H4 (cell line): ENCODE measurements around the gene HDAC7. TPM values are rescaled to one million over a fixed set of nuclear protein-coding genes. Genes with fewer than 3 reads are reported as not detected.
A peak's percentile ranks its signal among the peaks of the same experiment; 100 is the strongest.
"Not testable (repeated sequence)": the region's sequence is repeated elsewhere in the genome, so short reads cannot be mapped to it uniquely, and the experiment has no call there.

ENCODE experiments used
- DNase-seq: peaks from one replicate; pipeline ENCODE4 v3.0.0-alpha.2; 2015; ENCODE audit warnings: low spot score
- total RNA-seq: library from RNA; depleted of rRNA; stranded (reverse); fragments of >200 nt; shearing (Covaris generic); gene quantifications from 2 replicates; pipeline ENCODE4 v1.2.3, GENCODE V29; 2014

The HDAC7 gene
- total RNA-seq, 1 experiment from 2014 or later, result 13.7 TPM

- no peak for DNase-seq
Measured at GRCh38 chr12:47849261-47849660, 29.6 kb upstream of the HDAC7 start.

GRCh38 chr12:47848853-47849252 lies 29.1 kb upstream of the HDAC7 start:
- DNase-seq, result no peak

- DNase-seq, result no peak
Measured at GRCh38 chr12:47846294-47846996, 26.7 kb upstream of the HDAC7 start.

- no peak for DNase-seq
Measured at GRCh38 chr12:47845081-47845480, 25.4 kb upstream of the HDAC7 start.

- DNase-seq, result no peak
Measured at GRCh38 chr12:47844264-47845019, 24.7 kb upstream of the HDAC7 start.

- no peak for DNase-seq
Measured at GRCh38 chr12:47843226-47843980, 23.7 kb upstream of the HDAC7 start.

- not testable (repeated sequence) for DNase-seq
Measured at GRCh38 chr12:47842543-47842942, 22.8 kb upstream of the HDAC7 start.

GRCh38 chr12:47841910-47842309 lies 22.2 kb upstream of the HDAC7 start:
- no peak for DNase-seq

GRCh38 chr12:47841501-47841900 lies 21.8 kb upstream of the HDAC7 start:
- DNase-seq, result no peak

- DNase-seq, result no peak
Measured at GRCh38 chr12:47840571-47840970, 20.9 kb upstream of the HDAC7 start.

GRCh38 chr12:47839214-47839876 lies 19.6 kb upstream of the HDAC7 start:
- DNase-seq, result no peak

- DNase-seq, result no peak
Measured at GRCh38 chr12:47838286-47838931, 18.7 kb upstream of the HDAC7 start.

GRCh38 chr12:47837190-47838171 lies 17.8 kb upstream of the HDAC7 start:
- DNase-seq, result peak; percentile 66

GRCh38 chr12:47835831-47836155 lies 16.1 kb upstream of the HDAC7 start:
- DNase-seq, result no peak

- no peak for DNase-seq
Measured at GRCh38 chr12:47835006-47835830, 15.5 kb upstream of the HDAC7 start.

GRCh38 chr12:47834199-47834903 lies 14.6 kb upstream of the HDAC7 start:
- DNase-seq, result no peak

GRCh38 chr12:47833591-47834012 lies 13.9 kb upstream of the HDAC7 start:
- no peak for DNase-seq

GRCh38 chr12:47832263-47832933 lies 12.7 kb upstream of the HDAC7 start:
- no peak for DNase-seq
